ENCODE results near the gene MIA2.

- TF ChIP-seq CTCF (IDR thresholded peaks at IDR 0.05) (no peak), POLR2A (IDR thresholded peaks at IDR 0.05; ENCODE audit: low read depth) (no peak), POLR2AphosphoS5 (IDR thresholded peaks at IDR 0.05) (no peak)
Measured at GRCh38 chr14:39264558-39264957, 30.8 kb downstream of the MIA2 start.
